ENCODE data around the gene ZNF620. TPM values are rescaled to one million over a fixed set of nuclear protein-coding genes. Genes with fewer than 3 reads are reported as not detected.

The ZNF620 gene
- total RNA-seq, 3 donors from 2014 or later = 4.0 to 7.0 (median 6.4) TPM

DNA sequence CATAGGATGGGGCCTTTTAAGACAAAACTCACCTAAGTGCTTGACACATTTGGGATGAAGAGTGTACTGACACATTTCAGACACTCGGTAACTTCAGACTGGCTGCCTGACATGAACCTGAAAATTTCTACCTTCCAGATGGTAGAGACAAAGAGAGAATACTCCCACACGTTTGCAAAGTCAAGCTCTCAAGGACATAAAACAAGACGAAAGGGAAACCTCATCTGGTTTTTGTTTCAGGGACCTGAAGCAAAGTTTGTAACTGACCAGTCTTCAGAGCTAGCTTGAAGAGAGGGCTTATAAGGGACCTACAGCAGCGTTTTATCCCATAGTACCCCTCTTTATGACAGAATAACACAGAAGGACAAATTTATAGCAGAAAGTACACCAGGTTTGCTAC, 60.9 kb downstream of the ZNF620 start:
- no peaks in the 10 kb centered on the region for H3K36me3 ChIP-seq (ENCODE audit: low read depth)
- DNase-seq = no peak
- intact Hi-C loops (cut with DNase I, micrococcal nuclease) = no loop called here
- TF ChIP-seq, protein P1, sequence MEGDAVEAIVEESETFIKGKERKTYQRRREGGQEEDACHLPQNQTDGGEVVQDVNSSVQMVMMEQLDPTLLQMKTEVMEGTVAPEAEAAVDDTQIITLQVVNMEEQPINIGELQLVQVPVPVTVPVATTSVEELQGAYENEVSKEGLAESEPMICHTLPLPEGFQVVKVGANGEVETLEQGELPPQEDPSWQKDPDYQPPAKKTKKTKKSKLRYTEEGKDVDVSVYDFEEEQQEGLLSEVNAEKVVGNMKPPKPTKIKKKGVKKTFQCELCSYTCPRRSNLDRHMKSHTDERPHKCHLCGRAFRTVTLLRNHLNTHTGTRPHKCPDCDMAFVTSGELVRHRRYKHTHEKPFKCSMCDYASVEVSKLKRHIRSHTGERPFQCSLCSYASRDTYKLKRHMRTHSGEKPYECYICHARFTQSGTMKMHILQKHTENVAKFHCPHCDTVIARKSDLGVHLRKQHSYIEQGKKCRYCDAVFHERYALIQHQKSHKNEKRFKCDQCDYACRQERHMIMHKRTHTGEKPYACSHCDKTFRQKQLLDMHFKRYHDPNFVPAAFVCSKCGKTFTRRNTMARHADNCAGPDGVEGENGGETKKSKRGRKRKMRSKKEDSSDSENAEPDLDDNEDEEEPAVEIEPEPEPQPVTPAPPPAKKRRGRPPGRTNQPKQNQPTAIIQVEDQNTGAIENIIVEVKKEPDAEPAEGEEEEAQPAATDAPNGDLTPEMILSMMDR (IDR thresholded peaks at IDR 0.05) = no peak
- no peaks in the 10 kb centered on the region for H3K4me1 ChIP-seq (ENCODE audit: low read depth)
- no peaks in the 10 kb centered on the region for H3K9me3 ChIP-seq
- ATAC-seq = no peak
- no peak overlapping the region for H3K4me3 ChIP-seq

Other genes with a start within 250 kb of the ZNF620 start
- gene EIF1B, start 196.3 kb upstream of the ZNF620 start, total RNA-seq = 10 to 100 TPM; 37.3 to 62.7 (median 41.3) TPM
- 1 to 10 TPM; 1.7 to 5.5 (median 3.3) TPM for gene ENTPD3, start 118.9 kb upstream of the ZNF620 start, total RNA-seq
- 1,000 to 10,000 TPM; 1,286 to 1,516 (median 1,490) TPM for gene RPL14, start 48.7 kb upstream of the ZNF620 start, total RNA-seq
- gene ZNF619, start 28.9 kb upstream of the ZNF620 start, total RNA-seq = 10 to 100 TPM in 1 of 3 donors, 1 to 10 TPM in 2; 6.5 to 11.3 (median 9.5) TPM
- 10 to 100 TPM; 16.6 to 21.9 (median 18.6) TPM for gene ZNF621, start 18.9 kb downstream of the ZNF620 start, total RNA-seq

All from mucosa of descending colon (tissue), 3 donors.